Caco-2 (cell line): ENCODE data around the gene AURKAIP1. TPM values are rescaled to one million over a fixed set of nuclear protein-coding genes. Genes with fewer than 3 reads are reported as not detected.

Experiments
- BruUV-seq: library from RNA; stranded (reverse); fragments of 400-500 nt; replicated peaks from 2 replicates; lab custom pipeline; 2021; lab: Mats Ljungman, UMichigan
- CTCF ChIA-PET: fragments of 300-600 bp; sonication (Branson Sonifier 250); formaldehyde crosslinking; loops from one replicate; lab custom pipeline; 2022; ENCODE audit warnings: antibody characterized with exemption; lab: Charles Lee
- POLR2A ChIA-PET: fragments of 300-600 bp; sonication (Branson Sonifier 250); formaldehyde crosslinking; loops from one replicate; lab custom pipeline; 2022; ENCODE audit warnings: antibody characterized with exemption; lab: Charles Lee
- DNase-seq, 2 experiments: peaks; one replicate each; pipeline versions ENCODE4 v3.0.0 to v3.0.0-alpha.2; 2020 to 2022
- H3K27me3 ChIP-seq: replicated peaks from 2 replicates; pipeline ENCODE4 v1.6.0; 2011; ENCODE audit warnings: low read length; ENCODE audit not compliant: control insufficient read depth, insufficient read depth
- H3K36me3 ChIP-seq: 2 replicates; pipeline ENCODE4 v1.5.1; 2011; ENCODE audit warnings: low read length; ENCODE audit not compliant: control insufficient read depth, insufficient read depth
- H3K4me1 ChIP-seq: fragments of 250-450 bp; sonication (Bioruptor Pico); 2 replicates; pipeline ENCODE4 v1.5.1; 2020; ENCODE audit warnings: mild to moderate bottlenecking
- H3K4me3 ChIP-seq: 2 replicates; pipeline ENCODE4 v1.5.1; 2011; ENCODE audit warnings: low read depth, mild to moderate bottlenecking, control low read depth, low read length
- H3K9me3 ChIP-seq: fragments of 250-450 bp; sonication (Bioruptor Pico); 2 replicates; pipeline ENCODE4 v1.5.1; 2020; ENCODE audit warnings: mild to moderate bottlenecking, moderate library complexity
- H3K27ac Mint-ChIP-seq: one replicate; pipeline ENCODE4 v1.8.0; 2022; ENCODE audit warnings: mixed read lengths; ENCODE audit not compliant: unreplicated experiment
- H3K27me3 Mint-ChIP-seq: one replicate; pipeline ENCODE4 v1.8.0; 2022; ENCODE audit warnings: mixed read lengths; ENCODE audit not compliant: insufficient read depth, unreplicated experiment
- H3K36me3 Mint-ChIP-seq: one replicate; pipeline ENCODE4 v1.8.0; 2022; ENCODE audit warnings: mild to moderate bottlenecking, mixed read lengths; ENCODE audit not compliant: insufficient read depth, unreplicated experiment
- H3K4me1 Mint-ChIP-seq: one replicate; pipeline ENCODE4 v1.8.0; 2022; ENCODE audit warnings: low read depth, mixed read lengths; ENCODE audit not compliant: unreplicated experiment
- H3K4me3 Mint-ChIP-seq: one replicate; pipeline ENCODE4 v1.8.0; 2022; ENCODE audit warnings: mild to moderate bottlenecking, moderate library complexity, mixed read lengths; ENCODE audit not compliant: unreplicated experiment
- H3K9me3 Mint-ChIP-seq: one replicate; pipeline ENCODE4 v1.8.0; 2022; ENCODE audit warnings: mixed read lengths; ENCODE audit not compliant: unreplicated experiment
- CTCF ChIP-seq, 2 experiments: fragments of 200-600 bp in 1 of 2; IDR thresholded peaks; 1 replicate in 1 of 2; 2 replicates in 1 of 2; pipeline versions ENCODE4 v1.5.1 to v1.8.0; 2011 to 2022; ENCODE audit warnings: antibody characterized with exemption in 1 of 2, control low read depth in 1 of 2, inconsistent platforms in 1 of 2, low read depth in 1 of 2, low read length in 1 of 2, mild to moderate bottlenecking in 1 of 2, moderate library complexity in 1 of 2; ENCODE audit not compliant: insufficient read depth in 1 of 2, severe bottlenecking in 1 of 2, unreplicated experiment in 1 of 2
- intact Hi-C: fragments of 100-400 bp; cut with micrococcal nuclease; formaldehyde crosslinking; loops from one replicate; pipeline ENCODE4 v1.10.0; 2022; ENCODE audit not compliant: unreplicated experiment
- total RNA-seq: library from RNA; stranded (reverse); gene quantifications from 2 replicates; pipeline ENCODE4 v1.2.3, GENCODE V29; 2022

Gene AURKAIP1
- total RNA-seq, 1 experiment from 2014 or later: 187 TPM

- Mint-ChIP-seq H3K27me3 (no peaks in the 10 kb centered on the region), H3K9me3 (no peaks in the 10 kb centered on the region), H3K27ac (no peak overlapping the region), H3K4me3 (peak overlapping the region; percentile 33), H3K4me1 (no peaks in the 10 kb centered on the region), H3K36me3 (no peaks in the 10 kb centered on the region)
- BruUV-seq: no TSS peak
- POLR2A ChIA-PET: no interaction called here
- H3K4me1 ChIP-seq: peaks cover 25% of the 10 kb centered on the region
- no peaks in the 10 kb centered on the region for H3K9me3 ChIP-seq
- no peak overlapping the region for H3K4me3 ChIP-seq
- no peak for TF ChIP-seq CTCF (IDR thresholded peaks at IDR 0.05; ENCODE audit: insufficient read depth in 1 of 2, low read depth in 1 of 2, low read length in 1 of 2, severe bottlenecking in 1 of 2, unreplicated experiment in 1 of 2)
- CTCF ChIA-PET: interaction anchor here (0.5 kb wide), 1 partner anchor 85 kb away, joined by 3 read pairs; no protein-coding TSS in a partner anchor
- no peaks in the 10 kb centered on the region for H3K27me3 ChIP-seq
- H3K36me3 ChIP-seq: no peaks in the 10 kb centered on the region
- DNase-seq: no peak
- intact Hi-C loops: no loop called here
These were observed 45.7 kb upstream of the AURKAIP1 start for GRCh38 chr1:1420654-1421141.

GRCh38 chr1:1419813-1420653 is 45.0 kb upstream of the AURKAIP1 start:
- peaks cover 25% of the 10 kb centered on the region for H3K4me1 ChIP-seq
- DNase-seq: no peak
- H3K27me3 ChIP-seq: no peaks in the 10 kb centered on the region
- ChIA-PET CTCF (interaction anchor here (0.5 kb wide), 1 partner anchor 86 kb away, joined by 3 read pairs; no protein-coding TSS in a partner anchor), POLR2A (no interaction called here)
- no peak for TF ChIP-seq CTCF (IDR thresholded peaks at IDR 0.05; ENCODE audit: insufficient read depth in 1 of 2, low read depth in 1 of 2, low read length in 1 of 2, severe bottlenecking in 1 of 2, unreplicated experiment in 1 of 2)
- H3K36me3 ChIP-seq: no peaks in the 10 kb centered on the region
- intact Hi-C loops: no loop called here
- H3K4me1 Mint-ChIP-seq: no peaks in the 10 kb centered on the region
- H3K27ac Mint-ChIP-seq: no peak overlapping the region
- H3K9me3 Mint-ChIP-seq: no peaks in the 10 kb centered on the region
- no peaks in the 10 kb centered on the region for H3K27me3 Mint-ChIP-seq
- no TSS peak for BruUV-seq
- H3K9me3 ChIP-seq: no peaks in the 10 kb centered on the region
- H3K4me3 ChIP-seq: no peak overlapping the region
- no peaks in the 10 kb centered on the region for H3K36me3 Mint-ChIP-seq
- H3K4me3 Mint-ChIP-seq: no peak overlapping the region

GRCh38 chr1:1419363-1419812 is 44.4 kb upstream of the AURKAIP1 start:
- no peaks in the 10 kb centered on the region for H3K27me3 ChIP-seq
- POLR2A ChIA-PET: no interaction called here
- H3K4me3 Mint-ChIP-seq: no peak overlapping the region
- no peaks in the 10 kb centered on the region for H3K36me3 ChIP-seq
- peaks cover 25% of the 10 kb centered on the region for H3K4me1 ChIP-seq
- CTCF ChIA-PET: no interaction called here
- BruUV-seq: no TSS peak
- H3K4me1 Mint-ChIP-seq: no peaks in the 10 kb centered on the region
- TF ChIP-seq CTCF (IDR thresholded peaks at IDR 0.05; ENCODE audit: insufficient read depth in 1 of 2, low read depth in 1 of 2, low read length in 1 of 2, severe bottlenecking in 1 of 2, unreplicated experiment in 1 of 2): no peak
- no peak overlapping the region for H3K4me3 ChIP-seq
- no peak overlapping the region for H3K27ac Mint-ChIP-seq
- no peaks in the 10 kb centered on the region for H3K9me3 ChIP-seq
- no peak for DNase-seq
- intact Hi-C loops: no loop called here
- H3K36me3 Mint-ChIP-seq: no peaks in the 10 kb centered on the region
- H3K9me3 Mint-ChIP-seq: no peaks in the 10 kb centered on the region
- no peaks in the 10 kb centered on the region for H3K27me3 Mint-ChIP-seq
